Keratinocyte (primary cell): ENCODE measurements around the gene LHFPL4. TPM values are rescaled to one million over a fixed set of nuclear protein-coding genes. Genes with fewer than 3 reads are reported as not detected.

Source experiments
- DNase-seq: peaks from one replicate; pipeline ENCODE4 v3.0.0-alpha.2; 2011; ENCODE audit warnings: low read depth, missing footprints, low spot score
- FAIRE-seq: peaks from 2 replicates; lab custom pipeline; 2011; peaks lifted over from hg19 to GRCh38; lab: Jason Lieb, UNC
- H2AFZ ChIP-seq: 2 replicates; pipeline ENCODE4 v1.6.0; 2012; ENCODE audit warnings: low read length, control low read depth, inconsistent platforms; ENCODE audit not compliant: control insufficient read depth
- H3K27ac ChIP-seq: 2 replicates; pipeline ENCODE4 v1.5.1; 2011; ENCODE audit warnings: low read length; ENCODE audit not compliant: control insufficient read depth, insufficient read depth
- H3K27me3 ChIP-seq: 3 replicates; pipeline ENCODE4 v1.6.0; 2011; ENCODE audit warnings: low read length; ENCODE audit not compliant: control insufficient read depth, insufficient read depth; ENCODE audit errors: extremely low read depth
- H3K36me3 ChIP-seq, 2 experiments: 2 replicates in 1 of 2; 3 replicates in 1 of 2; pipeline ENCODE4 v1.5.1; 2011; ENCODE audit warnings: low read length in 2 of 2, mild to moderate bottlenecking in 1 of 2; ENCODE audit not compliant: control insufficient read depth in 2 of 2, insufficient read depth in 2 of 2; ENCODE audit errors: extremely low read depth in 1 of 2
- H3K4me1 ChIP-seq: 3 replicates; pipeline ENCODE4 v1.5.1; 2011; ENCODE audit warnings: low read length; ENCODE audit not compliant: control insufficient read depth, insufficient read depth; ENCODE audit errors: extremely low read depth
- H3K4me2 ChIP-seq: 3 replicates; pipeline ENCODE4 v1.6.0; 2011; ENCODE audit warnings: low read depth, low read length; ENCODE audit not compliant: control insufficient read depth, insufficient read depth; ENCODE audit errors: extremely low read depth
- H3K4me3 ChIP-seq, 3 experiments: fragments of 200-600 bp in 1 of 3; sonication (generic) in 1 of 3; 2 replicates in 2 of 3; 3 replicates in 1 of 3; pipeline ENCODE4 v1.5.1; 2011 to 2016; ENCODE audit warnings: low read length in 3 of 3, mild to moderate bottlenecking in 3 of 3, control low read depth in 2 of 3, inconsistent platforms in 1 of 3, low read depth in 1 of 3, mixed read lengths in 1 of 3, mixed run types in 1 of 3, moderate library complexity in 1 of 3; ENCODE audit not compliant: control insufficient read depth in 2 of 3, insufficient read depth in 2 of 3; ENCODE audit errors: extremely low read depth in 1 of 3
- H3K79me2 ChIP-seq: 2 replicates; pipeline ENCODE4 v1.6.0; 2012; ENCODE audit warnings: low read length; ENCODE audit not compliant: control insufficient read depth, insufficient read depth
- H3K9ac ChIP-seq: 3 replicates; pipeline ENCODE4 v1.6.0; 2011; ENCODE audit warnings: low read length; ENCODE audit not compliant: control insufficient read depth, insufficient read depth; ENCODE audit errors: extremely low read depth
- H3K9me1 ChIP-seq: 3 replicates; pipeline ENCODE4 v1.6.0; 2011; ENCODE audit warnings: low read length; ENCODE audit not compliant: control insufficient read depth, insufficient read depth; ENCODE audit errors: extremely low read depth
- H3K9me3 ChIP-seq: 2 replicates; pipeline ENCODE4 v1.5.1; 2012; ENCODE audit warnings: low read depth, low read length; ENCODE audit not compliant: control insufficient read depth
- H4K20me1 ChIP-seq: 3 replicates; pipeline ENCODE4 v1.6.0; 2011; ENCODE audit warnings: low read length; ENCODE audit not compliant: control insufficient read depth, insufficient read depth; ENCODE audit errors: extremely low read depth
- EZH2 ChIP-seq: IDR thresholded peaks from one replicate; pipeline ENCODE4 v1.6.1; 2012; ENCODE audit warnings: inconsistent platforms, mild to moderate bottlenecking, low read length, moderate library complexity
- dilution Hi-C: fragments of 300-500 bp; cut with MboI; formaldehyde crosslinking; loops from one replicate; pipeline ENCODE4 v1.7.0; 2020; ENCODE audit warnings: low sequenced_read_pairs; ENCODE audit not compliant: extremely low pct_ligation_motif_present
- polyA plus RNA-seq, 5 experiments: library from polyadenylated mRNA; depleted of rRNA in 3 of 5; stranded (reverse) in 3 of 5; stranded (forward) in 1 of 5; unstranded in 1 of 5; fragments of >200 nt; gene quantifications; 1 replicate in 1 of 5; 2 replicates in 3 of 5; 3 replicates in 1 of 5; pipeline versions ENCODE4 v1.2.1 to v1.2.3, GENCODE V29; 2011 to 2012; ENCODE audit warnings: missing spikeins in 2 of 5, low read depth in 1 of 5, low replicate concordance in 1 of 5
- TF ChIP-seq, protein P1 (sequence below), 3 experiments: IDR thresholded peaks in 1 of 3; conservative IDR thresholded peaks in 1 of 3; optimal IDR thresholded peaks in 1 of 3; 2 replicates in 2 of 3; 3 replicates in 1 of 3; pipeline versions ENCODE3 to v1.5.1; 2011; ENCODE audit warnings: low read length in 3 of 3, mild to moderate bottlenecking in 3 of 3, moderate library complexity in 2 of 3, control low read depth in 1 of 3, inconsistent platforms in 1 of 3; ENCODE audit not compliant: insufficient read depth in 2 of 3; ENCODE audit errors: extremely low read depth in 1 of 3

Gene LHFPL4
- polyA plus RNA-seq, 1 donor (not counting 4 experiments of a cell fraction or from before 2014, with no cell fraction given): not detected

- no peaks in the 10 kb centered on the region for H3K27me3 ChIP-seq
- TF ChIP-seq, protein P1, sequence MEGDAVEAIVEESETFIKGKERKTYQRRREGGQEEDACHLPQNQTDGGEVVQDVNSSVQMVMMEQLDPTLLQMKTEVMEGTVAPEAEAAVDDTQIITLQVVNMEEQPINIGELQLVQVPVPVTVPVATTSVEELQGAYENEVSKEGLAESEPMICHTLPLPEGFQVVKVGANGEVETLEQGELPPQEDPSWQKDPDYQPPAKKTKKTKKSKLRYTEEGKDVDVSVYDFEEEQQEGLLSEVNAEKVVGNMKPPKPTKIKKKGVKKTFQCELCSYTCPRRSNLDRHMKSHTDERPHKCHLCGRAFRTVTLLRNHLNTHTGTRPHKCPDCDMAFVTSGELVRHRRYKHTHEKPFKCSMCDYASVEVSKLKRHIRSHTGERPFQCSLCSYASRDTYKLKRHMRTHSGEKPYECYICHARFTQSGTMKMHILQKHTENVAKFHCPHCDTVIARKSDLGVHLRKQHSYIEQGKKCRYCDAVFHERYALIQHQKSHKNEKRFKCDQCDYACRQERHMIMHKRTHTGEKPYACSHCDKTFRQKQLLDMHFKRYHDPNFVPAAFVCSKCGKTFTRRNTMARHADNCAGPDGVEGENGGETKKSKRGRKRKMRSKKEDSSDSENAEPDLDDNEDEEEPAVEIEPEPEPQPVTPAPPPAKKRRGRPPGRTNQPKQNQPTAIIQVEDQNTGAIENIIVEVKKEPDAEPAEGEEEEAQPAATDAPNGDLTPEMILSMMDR (optimal IDR thresholded peaks at IDR 0.05 in 1 of 3, IDR thresholded peaks at IDR 0.05 in 1 of 3, conservative IDR thresholded peaks at IDR 0.05 in 1 of 3; ENCODE audit: extremely low read depth in 1 of 3, insufficient read depth in 2 of 3, low read length in 3 of 3): no peak
- no peak for TF ChIP-seq EZH2
- dilution Hi-C loops: no loop called here
These were observed 68.4 kb downstream of the LHFPL4 start for GRCh38 chr3:9485248-9485647.

DNA sequence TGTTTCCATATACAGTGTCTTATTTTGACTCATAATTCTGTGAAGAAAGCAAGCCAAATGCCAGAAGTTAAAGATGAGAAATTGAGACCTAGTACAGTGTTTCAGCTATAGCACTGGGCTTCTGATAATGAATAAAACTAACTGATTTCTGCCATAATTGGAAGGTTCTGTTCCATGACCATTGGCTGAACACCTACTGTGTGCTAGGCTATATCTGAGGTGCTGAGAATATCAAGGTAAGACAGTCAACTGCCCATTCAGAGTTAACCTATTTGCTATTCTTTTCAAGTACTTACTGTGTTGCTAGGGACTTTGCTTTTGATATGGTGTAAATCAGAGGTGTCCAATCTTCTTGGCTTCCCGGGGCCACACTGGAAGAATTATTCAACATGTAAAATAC, 73.4 kb downstream of the LHFPL4 start:
- H2AFZ ChIP-seq: no peak overlapping the region
- no peaks in the 10 kb centered on the region for H3K9me3 ChIP-seq
- no peak for FAIRE-seq
- H3K9me1 ChIP-seq: no peaks in the 10 kb centered on the region
- no peak for TF ChIP-seq EZH2
- TF ChIP-seq, protein P1 (optimal IDR thresholded peaks at IDR 0.05 in 1 of 3, IDR thresholded peaks at IDR 0.05 in 1 of 3, conservative IDR thresholded peaks at IDR 0.05 in 1 of 3; ENCODE audit: extremely low read depth in 1 of 3, insufficient read depth in 2 of 3, low read length in 3 of 3): no peak
- no peaks in the 10 kb centered on the region for H4K20me1 ChIP-seq
- H3K27me3 ChIP-seq: no peaks in the 10 kb centered on the region
- no peak overlapping the region for H3K4me2 ChIP-seq
- no peak overlapping the region for H3K4me3 ChIP-seq
- no peaks in the 10 kb centered on the region for H3K4me1 ChIP-seq
- dilution Hi-C loops: no loop called here
- H3K79me2 ChIP-seq: no peaks in the 10 kb centered on the region
- H3K9ac ChIP-seq: no peak overlapping the region
- DNase-seq: no peak
- no peak overlapping the region for H3K27ac ChIP-seq
- H3K36me3 ChIP-seq: peaks cover 29 to 35% of the 10 kb centered on the region in 2 experiments

More at GRCh38 chr3:9485248-9485647, 68.4 kb downstream of the LHFPL4 start:
- Histone ChIP-seq H3K36me3 (peaks cover 8 to 12% of the 10 kb centered on the region in 2 experiments), H2AFZ (no peak overlapping the region), H3K4me2 (no peak overlapping the region), H3K9ac (no peak overlapping the region), H3K9me3 (no peaks in the 10 kb centered on the region), H3K4me1 (no peaks in the 10 kb centered on the region), H3K4me3 (no peak overlapping the region), H4K20me1 (no peaks in the 10 kb centered on the region), H3K27ac (no peak overlapping the region), H3K79me2 (no peaks in the 10 kb centered on the region), H3K9me1 (no peaks in the 10 kb centered on the region)
- DNase-seq (no peak), FAIRE-seq (no peak)
